Loucy (cell line): Measurements from ENCODE around the gene PODXL.

ENCODE experiments used
- CTCF ChIP-seq: fragments of 200-600 bp; sonication (generic); conservative IDR thresholded peaks from 2 replicates; pipeline ENCODE4 v1.5.1; 2014; ENCODE audit warnings: mild to moderate bottlenecking, antibody characterized with exemption, low read length
- EZH2phosphoT487 ChIP-seq: fragments of 200-600 bp; IDR thresholded peaks from 2 replicates; pipeline ENCODE4 v1.6.1; 2018; ENCODE audit warnings: antibody characterized with exemption, mild to moderate bottlenecking, moderate library complexity, borderline replicate concordance

GRCh38 chr7:131480384-131481315, 75.8 kb downstream of the PODXL start:
- TF ChIP-seq CTCF (no peak), EZH2phosphoT487 (no peak)
